Daoy (cell line): ENCODE data around the gene TFF1. TPM values are rescaled to one million over a fixed set of nuclear protein-coding genes. Genes with fewer than 3 reads are reported as not detected.

Experiments used
- DNase-seq: peaks from one replicate; pipeline ENCODE4 v3.0.0-alpha.2; 2015; ENCODE audit warnings: low read depth
- total RNA-seq: library from RNA; depleted of rRNA; stranded (reverse); fragments of >200 nt; shearing (Covaris generic); gene quantifications from 2 replicates; pipeline ENCODE4 v1.2.3, GENCODE V29; 2014

Gene TFF1
- total RNA-seq, 1 experiment from 2014 or later = not detected

DNA sequence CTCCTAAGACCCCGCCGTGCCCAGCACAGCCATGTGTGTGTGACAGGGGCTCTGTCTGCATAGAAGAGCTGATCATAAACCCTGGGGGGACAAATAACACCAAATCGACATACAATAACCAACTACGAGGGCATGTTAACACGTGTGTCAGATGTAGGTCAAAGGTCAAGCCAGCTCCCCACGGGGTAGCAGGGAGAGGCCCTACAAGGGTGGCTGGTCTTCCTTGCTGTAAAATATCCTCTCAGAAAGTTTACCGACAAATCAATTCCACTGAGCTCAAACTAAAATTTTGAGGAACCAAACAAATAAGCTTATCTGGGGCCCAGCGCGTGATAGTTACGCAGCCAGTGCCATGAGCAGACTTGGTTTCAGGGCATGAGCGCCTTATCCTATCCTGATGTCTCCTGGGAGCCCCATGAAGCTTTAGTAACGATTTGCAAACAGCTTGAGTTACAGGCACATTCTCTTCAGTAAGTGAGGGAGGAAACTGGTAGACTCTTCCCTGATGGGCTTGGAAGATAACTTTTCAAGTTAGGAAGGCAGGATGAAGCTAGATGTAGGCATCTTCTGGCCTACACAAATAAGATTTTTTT is 32.2 kb upstream of the TFF1 start:
- no peak for DNase-seq

DNA sequence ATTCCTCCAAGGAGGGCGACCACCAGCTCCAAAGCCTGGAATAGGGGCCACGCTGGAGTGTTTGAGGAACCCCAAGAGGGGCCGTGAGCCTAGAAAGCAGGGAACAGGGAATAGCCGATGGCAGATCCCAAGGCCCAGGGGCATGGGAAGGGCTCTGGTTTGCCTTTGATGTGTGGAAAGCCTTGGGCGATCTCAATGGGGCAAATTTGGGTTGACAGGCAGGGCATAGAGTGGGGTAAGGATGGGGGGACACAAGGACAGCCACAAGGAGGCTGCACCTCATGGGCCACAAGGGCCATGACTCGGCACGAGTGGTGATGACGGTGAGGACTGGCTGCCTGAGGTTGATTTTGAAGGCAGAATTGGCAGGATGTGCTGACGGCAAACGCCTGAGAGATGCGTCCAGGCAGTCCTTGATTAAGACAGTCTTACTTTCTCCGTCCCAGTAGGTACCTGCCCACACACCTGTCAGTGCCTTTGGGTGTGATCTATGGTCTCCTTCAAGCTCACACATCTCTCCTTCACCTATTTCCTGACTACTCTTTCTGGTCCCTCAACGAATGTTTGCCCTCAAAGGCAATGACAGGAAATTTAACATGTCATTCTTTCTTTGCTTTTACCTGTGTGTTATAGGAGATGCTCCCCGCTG is 31.5 kb upstream of the TFF1 start:
- DNase-seq = no peak

DNA sequence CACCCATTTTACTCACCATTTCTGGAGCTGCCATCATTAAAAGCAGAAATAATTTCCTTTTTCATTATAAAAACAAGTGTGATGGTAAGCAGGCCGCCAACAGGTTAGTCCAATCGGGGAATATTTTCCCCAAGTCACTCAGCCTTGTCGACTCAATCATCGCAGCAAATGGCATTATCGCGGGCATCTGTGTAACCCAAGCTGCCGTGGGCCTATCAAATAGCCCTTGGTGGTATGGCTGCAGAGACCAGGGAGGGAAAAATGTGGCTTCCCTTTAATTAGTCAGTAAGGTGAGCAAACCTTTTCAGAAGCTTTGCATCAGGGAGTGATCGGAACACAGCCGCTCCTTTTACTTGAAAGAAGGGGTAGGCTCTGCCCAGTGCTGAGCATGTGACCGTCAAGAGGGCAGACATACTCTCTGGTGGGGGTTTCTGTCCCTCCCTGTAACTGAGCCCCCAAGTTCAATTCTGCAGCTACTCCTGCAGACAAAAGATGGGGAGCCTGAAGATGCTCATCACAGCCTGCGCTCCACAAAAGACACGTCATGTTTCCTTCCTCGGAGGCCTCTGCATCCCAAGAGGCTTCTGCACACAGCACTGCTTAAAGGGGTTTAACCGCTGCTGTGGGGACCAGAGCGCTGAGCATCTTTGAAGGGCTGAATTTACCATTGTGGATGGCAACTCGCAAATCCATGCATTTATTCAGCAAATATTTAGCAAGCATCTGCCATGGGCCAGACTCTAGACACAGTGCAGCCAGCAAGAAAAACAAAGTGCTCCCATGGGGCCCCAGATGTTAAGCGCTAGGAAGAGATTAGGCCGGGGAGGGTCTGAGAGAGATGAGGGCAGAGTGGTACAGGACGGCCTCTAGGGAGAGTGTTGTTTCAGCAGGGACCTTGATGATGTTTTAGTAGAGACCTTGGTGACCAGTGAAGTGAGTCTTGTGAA is 30.7 kb upstream of the TFF1 start:
- DNase-seq = no peak

DNA sequence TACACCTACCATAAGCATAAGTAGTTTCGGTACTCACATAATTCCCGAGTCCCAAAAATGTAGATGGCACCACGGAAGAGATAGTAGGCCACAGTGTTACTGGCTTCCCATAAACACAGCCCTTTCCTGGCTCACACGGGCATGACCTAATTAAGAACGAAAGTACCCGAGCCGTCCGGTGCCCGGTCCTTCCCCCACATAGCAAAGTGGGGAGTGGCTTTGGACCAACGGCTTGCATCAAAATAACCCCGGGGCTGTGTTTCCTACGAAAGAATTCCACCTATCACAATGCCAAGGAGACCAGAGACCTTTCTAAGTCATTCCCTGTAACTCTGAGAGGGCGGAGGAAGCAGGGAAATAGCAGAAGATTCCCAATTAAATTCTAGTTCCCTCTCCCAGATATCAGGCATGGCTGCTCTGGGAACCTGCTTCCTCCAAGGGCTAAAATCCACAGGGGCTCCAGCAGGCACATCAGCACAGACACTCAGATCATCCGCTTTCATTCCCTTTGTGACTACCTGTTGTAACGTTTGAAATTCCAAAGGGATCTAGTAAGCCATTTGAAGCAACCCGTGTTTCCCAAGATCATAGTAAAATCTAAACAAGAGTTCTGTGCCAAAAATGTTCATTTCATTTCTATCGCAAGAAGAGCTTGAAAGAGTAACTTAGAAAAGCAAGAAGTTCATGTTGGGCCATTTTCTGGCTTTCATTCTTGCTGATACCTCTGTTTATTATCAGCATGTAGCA is 29.7 kb upstream of the TFF1 start, which contains the start of gene TMPRSS3:
TSS of gene TMPRSS3 (minus strand) at position 148 of the 747 bp plus-strand sequence. CDS start 635 bp downstream, outside the sequence.
- DNase-seq = peak; percentile 63

DNA sequence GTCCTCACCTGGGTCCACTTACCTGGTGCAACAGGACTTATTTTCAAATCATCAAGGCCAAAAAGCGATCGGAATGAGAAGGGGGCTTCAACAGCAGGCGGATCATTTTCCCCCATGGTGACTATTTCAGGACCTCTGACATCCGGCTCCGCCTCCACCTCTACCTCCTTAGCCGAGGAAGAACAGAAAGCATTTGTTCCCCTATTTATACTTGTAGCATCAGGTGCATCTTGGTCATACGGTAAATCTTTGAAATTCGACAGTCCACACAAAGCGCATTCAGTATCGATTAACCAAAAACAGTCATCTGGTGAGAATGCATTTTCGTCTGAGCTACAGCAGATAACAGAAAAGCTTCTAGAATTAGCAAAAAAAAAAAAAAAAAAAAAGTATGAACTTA is 29.0 kb upstream of the TFF1 start:
- DNase-seq = no peak

DNA sequence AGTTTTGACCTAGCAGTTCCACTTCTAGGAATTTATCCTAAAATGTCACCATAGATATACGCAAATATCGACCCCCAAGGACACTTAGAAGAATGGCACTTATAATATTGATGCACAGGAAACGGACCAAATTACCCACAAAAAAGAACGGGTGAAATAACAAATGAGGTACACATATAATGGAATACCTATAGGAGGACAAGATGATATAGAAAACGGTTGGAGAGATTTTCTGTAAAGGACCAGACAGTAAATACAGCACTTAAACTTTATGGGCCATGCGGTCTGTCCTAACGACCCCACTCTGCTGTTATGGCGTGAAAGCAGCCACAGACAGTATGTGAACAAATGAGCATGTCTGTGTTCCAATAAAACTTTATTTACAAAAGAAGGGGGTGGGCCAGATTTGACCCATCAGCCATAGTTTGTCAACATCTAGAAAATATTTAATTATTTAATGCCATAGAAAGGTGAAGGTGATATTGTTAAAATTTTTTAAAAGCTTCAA is 27.2 kb upstream of the TFF1 start:
- DNase-seq = no peak

DNA sequence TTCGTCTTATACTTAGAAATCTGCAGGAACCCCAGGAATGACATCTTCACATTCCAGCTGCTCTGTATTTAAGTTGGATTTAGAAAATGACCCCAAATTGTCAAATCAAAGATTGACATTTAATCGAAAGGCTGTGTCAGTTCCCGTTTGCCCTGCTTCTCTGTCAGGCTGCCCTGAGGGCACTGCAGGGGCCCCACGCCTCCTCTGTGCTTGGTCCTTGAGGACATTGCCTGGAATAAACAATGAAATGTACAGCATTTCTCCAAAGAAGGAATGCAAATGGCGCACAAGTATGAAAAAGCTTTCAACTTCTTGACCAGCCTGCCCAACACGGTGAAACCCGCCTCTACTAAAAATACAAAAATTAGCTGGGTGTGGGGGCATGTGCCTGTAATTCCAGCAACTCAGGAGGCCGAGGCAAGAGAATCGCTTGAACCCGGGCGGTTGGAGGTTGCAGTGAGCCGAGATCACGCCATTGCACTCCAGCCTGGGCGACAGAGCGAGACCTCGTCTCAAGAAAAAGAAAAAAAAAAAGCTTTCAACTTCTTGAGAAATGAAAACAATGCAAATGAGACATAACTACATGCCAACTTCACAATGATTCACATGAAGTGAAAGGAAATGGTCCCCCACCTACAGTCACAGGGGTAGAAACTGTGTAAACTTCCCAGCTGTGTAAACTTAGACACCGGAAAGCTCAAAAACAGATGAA is 26.6 kb upstream of the TFF1 start:
- DNase-seq = peak; percentile 70

DNA sequence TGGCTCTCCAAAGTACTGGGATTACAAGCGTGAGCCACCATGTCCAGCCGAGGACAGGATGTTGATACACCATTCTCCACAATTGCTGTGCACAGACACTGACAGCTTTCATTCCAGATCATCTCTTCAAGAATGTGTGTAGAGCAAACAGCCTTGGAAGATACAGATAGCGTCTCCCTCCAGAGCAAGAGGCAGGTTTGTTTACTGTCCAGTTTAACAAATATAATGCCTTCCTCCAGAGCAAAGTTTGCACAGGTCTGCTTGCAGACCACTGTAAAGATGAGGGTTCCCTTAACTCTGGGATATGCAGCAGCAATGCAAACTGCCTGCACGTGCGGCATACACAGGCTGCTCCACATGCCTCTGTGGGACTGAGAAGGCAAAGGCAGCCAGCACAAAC is 25.0 kb upstream of the TFF1 start:
- no peak for DNase-seq

DNA sequence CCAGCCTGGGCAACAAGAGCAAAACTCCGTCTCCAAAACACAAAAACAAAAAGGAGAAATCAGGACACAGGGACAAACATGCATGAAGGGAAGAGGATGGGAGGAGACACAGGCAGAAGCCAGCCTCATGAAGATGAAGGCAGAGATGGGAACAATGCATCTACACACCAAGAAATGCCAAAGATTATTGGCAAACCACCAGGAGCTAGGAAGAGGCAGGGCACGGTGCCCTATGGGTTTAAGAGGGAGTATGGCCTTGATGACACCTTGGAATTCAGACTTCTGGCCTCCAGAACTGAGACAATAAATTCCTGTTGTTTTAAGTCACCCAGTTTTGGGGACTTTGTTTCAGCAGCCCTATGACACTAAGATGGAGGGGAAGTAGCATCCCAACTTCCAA is 24.4 kb upstream of the TFF1 start:
- no peak for DNase-seq

DNA sequence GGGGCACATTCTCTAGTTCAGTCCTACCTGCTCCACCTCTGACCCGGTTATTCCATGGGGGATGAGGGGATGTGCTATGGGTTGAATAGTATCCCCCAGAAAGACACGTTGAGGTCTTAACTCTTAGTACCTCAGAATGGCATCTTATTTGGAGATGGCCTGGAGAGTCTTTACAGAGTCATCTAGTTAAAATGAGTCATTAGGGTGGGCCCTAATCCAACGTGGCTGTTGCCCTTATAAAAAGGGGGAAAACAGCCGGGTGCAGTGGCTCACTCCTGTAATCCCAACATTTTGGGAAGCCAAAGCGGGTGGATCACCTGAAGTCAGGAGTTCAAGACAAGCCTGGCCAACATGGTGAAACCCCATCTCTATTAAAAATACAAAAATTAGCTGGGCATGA is 23.9 kb upstream of the TFF1 start:
- DNase-seq = no peak

DNA sequence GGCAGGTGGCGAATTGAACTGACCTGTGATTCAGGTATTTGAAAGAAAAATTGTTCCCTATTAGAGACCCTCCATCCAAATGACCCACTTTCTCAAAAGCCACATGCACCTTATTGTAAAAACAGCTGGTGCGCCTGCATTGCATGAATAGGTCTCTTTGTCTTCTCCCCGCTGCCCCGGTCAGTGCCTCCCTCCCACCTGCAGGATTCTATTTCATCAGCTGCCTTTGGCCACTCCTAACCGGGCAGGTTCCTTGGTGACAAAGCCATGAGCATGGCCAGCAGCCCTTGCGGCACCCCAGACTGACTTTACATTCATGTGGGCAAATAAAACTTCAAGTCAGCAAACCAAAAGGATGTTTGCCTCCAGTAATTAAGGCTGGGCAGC is 23.1 kb upstream of the TFF1 start:
- DNase-seq = no peak

DNA sequence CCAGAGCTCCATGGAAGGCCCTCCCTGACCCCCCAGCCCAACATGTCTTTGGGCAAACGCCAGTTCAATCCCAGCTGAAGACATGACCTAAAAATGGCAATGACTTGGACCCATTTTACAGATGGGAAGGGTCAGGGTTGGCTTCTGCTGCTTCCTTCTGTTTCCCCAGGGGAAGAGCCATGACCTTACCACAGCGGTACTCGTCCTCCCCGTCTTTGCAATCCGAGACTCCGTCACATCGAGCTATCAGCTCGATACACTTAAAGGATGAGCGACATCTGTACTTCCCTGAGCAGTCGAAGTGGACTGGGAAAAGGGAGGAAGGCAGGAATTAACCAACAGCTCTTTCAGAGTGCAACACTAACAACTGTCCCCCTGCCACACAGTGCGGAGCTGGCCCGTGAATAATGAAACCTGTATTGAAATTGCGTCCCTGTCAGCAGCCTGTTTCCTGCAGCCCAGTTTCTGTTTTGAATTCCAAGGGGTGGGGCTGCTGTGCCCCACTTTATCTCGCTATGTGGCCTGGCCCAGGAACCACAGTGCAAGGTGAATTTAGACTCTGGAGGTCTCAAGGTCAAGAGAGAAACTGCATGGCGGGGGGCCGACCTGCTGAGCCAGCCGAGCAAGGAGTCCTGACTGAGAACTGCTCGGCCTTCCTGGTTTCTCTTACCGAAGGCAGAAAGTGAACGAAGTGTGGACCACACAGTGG is 22.6 kb upstream of the TFF1 start:
- no peak for DNase-seq

DNA sequence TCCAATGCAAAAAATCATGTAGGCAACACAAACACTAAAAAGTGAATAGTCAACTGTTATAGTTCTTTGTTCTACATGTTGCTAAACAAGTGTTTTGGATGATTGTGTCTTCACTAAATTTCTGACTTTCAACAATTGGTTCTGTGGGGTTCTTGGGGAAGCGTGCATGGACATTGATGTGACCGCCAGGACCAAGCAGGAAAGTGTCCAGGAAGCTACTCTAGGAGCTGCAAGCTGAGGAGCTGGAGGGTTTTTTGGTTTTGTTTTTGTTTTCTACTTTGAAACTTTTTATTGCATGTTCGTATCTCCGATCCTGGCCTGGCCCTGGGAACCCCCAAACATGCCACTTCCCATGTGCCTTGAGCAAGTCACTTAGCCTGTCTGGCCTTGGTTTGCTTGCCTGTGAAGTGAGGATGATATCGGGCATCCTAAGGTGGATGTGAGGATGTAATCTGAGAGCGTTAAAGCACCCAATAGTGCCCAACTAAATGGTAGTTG is 21.6 kb upstream of the TFF1 start:
- DNase-seq = no peak

DNA sequence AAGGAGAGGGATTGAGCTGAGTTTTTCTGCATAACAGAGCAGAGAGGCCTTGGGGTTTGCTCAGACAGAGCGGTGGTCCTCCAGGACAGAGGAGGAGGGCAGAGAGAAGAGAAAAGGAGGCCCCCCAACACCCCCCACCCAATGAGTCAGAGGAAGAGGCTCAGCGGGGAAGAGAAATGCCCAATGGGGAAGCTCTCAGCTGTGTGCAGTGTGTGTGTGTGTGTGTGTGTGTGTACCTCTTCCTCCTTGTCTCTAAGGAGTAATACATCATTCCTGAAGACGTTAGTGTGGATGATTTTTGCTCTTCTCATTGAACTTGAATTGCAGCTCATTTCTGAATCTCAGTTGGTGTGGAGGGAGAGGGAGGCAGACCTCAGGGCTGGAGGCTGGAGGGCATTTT is 20.8 kb upstream of the TFF1 start:
- no peak for DNase-seq

DNA sequence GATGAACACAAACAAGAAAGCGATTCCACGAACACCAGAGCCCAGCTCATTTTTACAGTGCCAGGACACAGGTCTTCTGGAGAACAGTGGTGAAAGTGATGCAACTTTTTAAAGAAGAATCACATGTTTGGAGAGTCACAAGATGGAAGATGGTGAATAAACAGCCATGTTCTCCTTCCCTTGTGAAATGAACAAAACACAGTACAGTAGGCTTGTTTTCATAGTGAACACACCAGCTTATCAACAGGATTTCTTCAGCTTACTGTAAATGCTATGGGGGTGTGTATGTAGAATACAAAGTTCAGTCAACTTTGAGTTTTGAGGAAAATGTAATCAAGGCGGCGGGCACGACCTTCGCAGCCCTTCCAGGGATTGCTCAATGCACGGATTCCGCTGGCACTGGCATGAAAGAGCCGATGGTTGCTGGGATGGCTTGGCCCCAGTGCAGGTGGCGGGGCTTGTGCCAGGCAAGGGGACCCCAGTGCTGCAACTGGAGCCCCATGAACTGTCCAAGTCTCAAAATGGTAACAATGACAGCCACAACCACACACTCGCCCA is 19.8 kb upstream of the TFF1 start:
- no peak for DNase-seq

DNA sequence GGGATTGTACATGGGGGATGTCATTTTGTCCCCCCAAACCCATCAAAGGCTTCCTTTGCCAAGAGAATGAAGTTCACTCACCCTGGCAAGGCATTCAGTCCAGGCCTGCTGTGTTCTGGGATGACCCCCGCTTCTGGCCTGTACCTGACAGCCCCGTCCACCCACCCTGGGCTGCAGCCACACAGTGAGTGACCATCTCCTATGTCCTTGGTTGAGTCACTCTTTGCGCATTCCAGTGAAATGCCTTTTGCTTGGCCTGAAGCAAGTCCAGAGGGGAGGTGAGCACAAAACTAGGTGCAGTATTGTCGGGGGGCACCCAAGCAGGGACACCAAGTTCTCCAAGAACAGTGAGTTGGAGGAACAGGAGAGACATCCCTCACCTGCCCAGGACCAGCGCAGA is 19.3 kb upstream of the TFF1 start:
- DNase-seq = no peak

DNA sequence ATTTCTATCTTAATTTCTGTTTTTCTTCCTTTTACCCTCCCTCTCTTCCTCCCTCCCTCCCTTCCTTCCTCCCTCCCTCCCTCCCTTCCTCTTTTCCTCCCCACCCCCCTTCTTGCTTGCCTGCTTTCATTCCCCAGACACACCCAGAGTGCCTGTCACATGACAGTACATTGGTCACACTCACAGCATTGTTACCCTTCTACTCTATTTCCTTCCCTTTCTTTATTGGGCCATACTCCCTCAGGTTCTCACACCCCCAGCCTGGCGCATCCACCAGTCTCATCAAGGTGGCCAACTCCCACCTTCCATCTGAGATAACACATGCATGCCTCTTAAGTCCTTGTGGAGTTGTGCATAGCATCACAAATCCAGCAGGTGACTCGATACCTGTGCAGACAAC is 18.7 kb upstream of the TFF1 start:
- no peak for DNase-seq

DNA sequence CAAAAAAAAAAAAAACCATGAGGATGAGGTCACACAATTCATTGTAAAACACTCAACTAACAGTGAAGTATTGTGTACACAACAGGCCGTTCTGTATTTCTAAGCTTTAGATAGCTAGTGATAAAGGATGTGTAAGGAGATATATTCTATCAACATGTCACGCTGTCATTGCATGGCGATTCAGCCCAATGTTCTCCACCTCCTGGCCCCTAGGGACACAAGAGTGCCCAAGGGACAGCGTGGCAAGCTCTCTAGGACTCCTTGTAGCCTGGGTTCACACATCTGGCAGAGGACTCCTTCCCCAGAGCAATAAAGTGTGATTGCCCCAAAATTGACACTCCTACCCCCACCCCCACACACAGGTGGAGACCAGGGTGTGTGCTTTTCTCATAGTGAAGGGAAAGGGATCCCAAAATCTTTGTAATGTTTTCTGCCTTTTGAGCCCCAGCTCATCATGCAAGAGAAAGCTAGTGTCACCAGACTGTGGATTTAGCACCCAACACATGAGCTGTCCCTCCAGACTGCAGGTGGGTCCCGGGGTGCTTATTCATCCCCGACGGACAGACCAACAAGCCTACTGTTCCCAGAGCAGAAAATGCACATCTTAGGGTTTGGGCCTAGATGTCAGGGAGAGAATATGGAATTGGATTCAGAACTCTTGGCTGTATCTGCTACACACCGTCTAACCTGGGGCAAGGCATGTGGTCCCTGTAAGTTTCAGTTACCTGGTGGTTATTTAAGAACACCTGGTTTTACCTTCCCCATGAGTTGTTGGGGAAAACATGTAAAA is 18.0 kb upstream of the TFF1 start:
- no peak for DNase-seq

DNA sequence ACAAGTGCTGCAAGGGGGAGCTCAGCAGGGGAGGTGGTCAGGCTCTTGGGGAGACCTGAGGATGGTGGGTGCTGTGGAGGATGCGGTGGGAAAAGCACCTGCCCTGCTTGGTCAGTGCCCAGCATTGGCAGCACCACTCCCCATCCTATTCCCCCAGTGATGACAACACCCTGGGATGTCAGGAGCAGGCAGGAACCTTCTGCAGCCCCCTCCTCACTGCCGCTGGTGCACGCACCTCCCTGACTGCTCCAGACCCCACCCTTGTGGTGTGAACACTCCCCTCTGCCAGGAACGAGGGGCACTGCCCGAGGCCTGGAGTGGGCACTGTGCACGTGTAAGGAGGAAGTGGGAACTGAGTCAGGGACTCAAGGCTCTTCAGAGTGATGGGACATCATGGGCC is 17.0 kb upstream of the TFF1 start:
- no peak for DNase-seq
